H1 (cell line): ENCODE results near the gene PKM. TPM values are rescaled to one million over a fixed set of nuclear protein-coding genes. Genes with fewer than 3 reads are reported as not detected.

Experiments used
- EZH2 ChIP-seq: fragments of 200-600 bp; sonication (generic); IDR thresholded peaks from 2 replicates; pipeline ENCODE4 v1.7.1; 2012; ENCODE audit warnings: low read depth, mild to moderate bottlenecking, moderate library complexity, low read length, inconsistent platforms; ENCODE audit not compliant: severe bottlenecking
- RBBP5 ChIP-seq: IDR thresholded peaks from 2 replicates; pipeline ENCODE4 v1.7.1; 2012; ENCODE audit warnings: low read depth, mild to moderate bottlenecking, inconsistent platforms, low read length, moderate library complexity, borderline replicate concordance
- polyA plus RNA-seq, 7 experiments: library from polyadenylated mRNA; depleted of rRNA in 3 of 7; stranded (reverse) in 5 of 7; unstranded in 2 of 7; fragments of >200 nt in 5 of 7; fragments of 200-250 nt in 2 of 7; gene quantifications; 1 replicate in 5 of 7; 2 replicates in 1 of 7; 4 replicates in 1 of 7; pipeline versions ENCODE4 v1.2.1 to v1.2.3, GENCODE V29; 2011 to 2013; ENCODE audit warnings: missing spikeins in 2 of 7, mixed read lengths in 2 of 7
- total RNA-seq: library from RNA; stranded (reverse); fragmentation: NEBNext Ultra II Directional; extraction: Animal tissue kit (Norgen Biotek cat#: 25700); gene quantifications from 2 replicates; pipeline ENCODE4 v1.2.1, GENCODE V29; 2021

The PKM gene
- total and polyA plus RNA-seq, 2 of the 8 experiments (the other 6 are each of a cell fraction or from before 2014, with no cell fraction given): 780 to 856 TPM

- TF ChIP-seq EZH2: no peak
- no peak for TF ChIP-seq RBBP5
These were observed 63.5 kb downstream of the PKM start (continued) for GRCh38 chr15:72167445-72167844.
